ENCODE data around the gene SCLY.

SCLY gene

GRCh38 chr2:238098901-238099713 lies 38.3 kb downstream of the SCLY start:
- no peak for DNase-seq

- DNase-seq: no peak
Measured at GRCh38 chr2:238099714-238100048, 38.9 kb downstream of the SCLY start.

GRCh38 chr2:238100049-238100820 lies 39.4 kb downstream of the SCLY start, which contains the start of gene ESPNL:
TSS of gene ESPNL (plus strand) at chr2:238100340. CDS start at chr2:238100420, 80 bp downstream.
- no peak for DNase-seq

- DNase-seq: no peak
Measured at GRCh38 chr2:238100821-238101771, 40.3 kb downstream of the SCLY start.

GRCh38 chr2:238101891-238102841 lies 41.4 kb downstream of the SCLY start:
- DNase-seq: no peak

- no peak for DNase-seq
Measured at GRCh38 chr2:238102865-238103264, 42.1 kb downstream of the SCLY start.

- DNase-seq: no peak
Measured at GRCh38 chr2:238103465-238104225, 42.8 kb downstream of the SCLY start.

- DNase-seq: no peak
Measured at GRCh38 chr2:238104226-238104690, 43.5 kb downstream of the SCLY start.

- no peak for DNase-seq
Measured at GRCh38 chr2:238104691-238105371, 44.0 kb downstream of the SCLY start.

GRCh38 chr2:238105506-238106338 lies 44.9 kb downstream of the SCLY start:
- no peak for DNase-seq

GRCh38 chr2:238106339-238106697 lies 45.5 kb downstream of the SCLY start:
- no peak for DNase-seq

GRCh38 chr2:238106698-238107524 lies 46.1 kb downstream of the SCLY start:
- no peak for DNase-seq

- DNase-seq: no peak
Measured at GRCh38 chr2:238107525-238108422, 47.0 kb downstream of the SCLY start.

- no peak for DNase-seq
Measured at GRCh38 chr2:238108423-238109183, 47.8 kb downstream of the SCLY start.

- DNase-seq: no peak
Measured at GRCh38 chr2:238113611-238114010, 52.8 kb downstream of the SCLY start.

- no peak for DNase-seq
Measured at GRCh38 chr2:238114331-238114841, 53.6 kb downstream of the SCLY start.

All from hippocampal formation (tissue), 2 donors.